GM21423 (cell line): ENCODE results near the gene ACOXL.
"Not testable (repeated sequence)": the region's sequence is repeated elsewhere in the genome, so short reads cannot be mapped to it uniquely, and the experiment has no call there.

Source experiments
- ATAC-seq: cut with Tn5 transposase; IDR thresholded peaks from one replicate; pipeline ENCODE4 v1.9.1; 2021; ENCODE audit warnings: mild to moderate bottlenecking, moderate library complexity; ENCODE audit not compliant: unreplicated experiment

The ACOXL gene

GRCh38 chr2:110852541-110853263 lies 120.3 kb downstream of the ACOXL start:
- no peak for ATAC-seq

- no peak for ATAC-seq
These were observed 121.1 kb downstream of the ACOXL start for GRCh38 chr2:110853516-110853915.

GRCh38 chr2:110853948-110854347 lies 121.6 kb downstream of the ACOXL start:
- no peak for ATAC-seq

- ATAC-seq: no peak
These were observed 122.1 kb downstream of the ACOXL start for GRCh38 chr2:110854355-110855081.

- ATAC-seq: not testable (repeated sequence)
These were observed 123.5 kb downstream of the ACOXL start for GRCh38 chr2:110855841-110856240.

GRCh38 chr2:110858135-110858725 lies 125.9 kb downstream of the ACOXL start:
- ATAC-seq: peak; percentile 66

- ATAC-seq: no peak
These were observed 126.8 kb downstream of the ACOXL start for GRCh38 chr2:110858993-110859701.

- no peak for ATAC-seq
These were observed 128.3 kb downstream of the ACOXL start for GRCh38 chr2:110860630-110861029.

- ATAC-seq: no peak
These were observed 129.4 kb downstream of the ACOXL start for GRCh38 chr2:110861616-110862260.

GRCh38 chr2:110863726-110864125 lies 131.4 kb downstream of the ACOXL start:
- no peak for ATAC-seq

- no peak for ATAC-seq
These were observed 131.8 kb downstream of the ACOXL start for GRCh38 chr2:110864176-110864575.

GRCh38 chr2:110864731-110865130 lies 132.4 kb downstream of the ACOXL start:
- ATAC-seq: no peak

GRCh38 chr2:110865188-110865587 lies 132.8 kb downstream of the ACOXL start:
- no peak for ATAC-seq

GRCh38 chr2:110866045-110866444 lies 133.7 kb downstream of the ACOXL start:
- ATAC-seq: no peak

GRCh38 chr2:110866466-110866865 lies 134.1 kb downstream of the ACOXL start:
- no peak for ATAC-seq

- ATAC-seq: no peak
These were observed 134.7 kb downstream of the ACOXL start for GRCh38 chr2:110867078-110867477.

GRCh38 chr2:110868971-110869370 lies 136.6 kb downstream of the ACOXL start:
- no peak for ATAC-seq

- no peak for ATAC-seq
These were observed 137.4 kb downstream of the ACOXL start for GRCh38 chr2:110869472-110870446.

- no peak for ATAC-seq
These were observed 138.2 kb downstream of the ACOXL start for GRCh38 chr2:110870545-110870944.

- ATAC-seq: no peak
These were observed 139.3 kb downstream of the ACOXL start for GRCh38 chr2:110871637-110872036.
